HG03460 (cell line): ENCODE data around the gene C20orf204.

Experiments used
- ATAC-seq: cut with Tn5 transposase; IDR thresholded peaks from one replicate; pipeline ENCODE4 v1.9.1; 2021; ENCODE audit not compliant: unreplicated experiment

C20orf204 gene

GRCh38 chr20:64025826-64026412, 10.1 kb upstream of the C20orf204 start:
- ATAC-seq: no peak

- ATAC-seq: no peak
These were observed 7.8 kb upstream of the C20orf204 start for GRCh38 chr20:64027981-64028685.

DNA sequence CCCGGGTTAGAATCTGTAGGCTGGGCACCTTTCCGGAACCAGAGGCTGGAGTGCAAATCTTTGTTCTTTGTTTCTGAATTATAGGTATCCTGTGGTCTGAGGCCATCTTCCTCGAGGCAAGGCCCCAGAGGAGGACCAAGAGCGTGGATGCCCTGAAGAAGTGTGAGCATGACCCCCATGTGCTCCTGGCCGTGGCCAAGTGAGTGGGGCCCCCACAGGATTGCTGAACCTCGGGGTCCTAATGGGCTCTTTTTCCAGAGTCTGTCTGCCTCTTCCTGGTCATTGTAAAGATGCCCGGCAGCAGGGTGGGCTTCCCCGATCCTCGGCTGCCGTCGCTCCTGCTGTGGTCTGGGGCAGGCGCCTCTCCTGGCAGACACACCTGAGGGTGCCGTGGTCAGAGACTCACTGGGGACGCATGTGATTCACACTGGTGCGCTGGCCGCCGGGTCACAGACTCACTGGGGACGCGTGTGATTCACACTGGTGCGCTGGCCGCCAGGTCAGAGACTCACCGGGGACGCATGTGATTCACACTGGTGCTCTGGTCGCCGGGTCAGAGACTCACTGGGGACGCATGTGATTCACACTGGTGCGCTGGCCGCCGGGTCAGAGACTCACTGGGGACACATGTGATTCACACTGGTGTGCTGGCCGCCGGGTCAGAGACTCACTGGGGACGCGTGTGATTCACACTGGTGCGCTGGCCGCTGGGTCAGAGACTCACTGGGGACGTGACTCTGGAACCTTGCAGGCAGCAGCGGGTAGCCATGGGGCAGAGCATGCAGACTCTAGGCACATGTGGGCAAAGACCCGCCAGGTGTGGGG, 6.5 kb upstream of the C20orf204 start:
- no peak for ATAC-seq

DNA sequence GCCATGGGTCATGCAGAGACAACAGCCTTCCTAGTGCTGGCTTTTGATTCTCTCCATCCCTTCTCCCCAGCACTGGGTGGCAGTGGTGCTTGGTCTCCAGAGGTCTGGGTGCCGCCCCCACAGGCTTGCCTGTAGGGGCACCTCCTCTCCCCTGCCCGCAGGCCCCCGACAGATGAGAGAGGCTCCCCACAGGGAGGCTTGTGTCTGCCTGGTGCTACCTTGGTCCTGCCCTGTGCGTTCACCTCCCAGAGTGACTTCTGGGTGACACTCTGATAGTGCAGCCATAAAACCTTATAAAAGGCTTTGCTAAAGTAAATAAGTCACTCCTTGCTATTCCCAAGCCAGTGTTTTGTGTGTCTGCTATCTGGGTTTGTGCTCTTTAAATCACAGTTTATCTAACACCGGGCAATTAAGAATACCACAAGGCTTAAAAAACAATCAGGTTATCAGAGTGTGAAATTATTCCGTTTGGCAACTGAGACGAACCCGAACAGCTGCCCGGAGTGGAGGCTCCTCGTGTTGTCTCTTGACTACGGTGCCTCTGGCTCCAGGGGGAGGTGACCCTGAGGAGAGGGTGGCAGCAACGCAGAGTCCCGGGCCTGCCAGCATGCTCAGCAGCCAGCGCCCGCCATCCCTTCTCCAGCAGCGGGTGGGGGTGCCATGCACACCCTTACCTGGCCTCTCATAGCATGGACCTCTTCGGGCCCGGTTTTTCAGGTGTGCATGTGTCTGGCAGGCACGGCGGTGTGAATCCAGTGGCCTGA, 5.4 kb upstream of the C20orf204 start:
- no peak for ATAC-seq

- ATAC-seq: no peak
These were observed 4.1 kb upstream of the C20orf204 start for GRCh38 chr20:64031822-64032314.

DNA sequence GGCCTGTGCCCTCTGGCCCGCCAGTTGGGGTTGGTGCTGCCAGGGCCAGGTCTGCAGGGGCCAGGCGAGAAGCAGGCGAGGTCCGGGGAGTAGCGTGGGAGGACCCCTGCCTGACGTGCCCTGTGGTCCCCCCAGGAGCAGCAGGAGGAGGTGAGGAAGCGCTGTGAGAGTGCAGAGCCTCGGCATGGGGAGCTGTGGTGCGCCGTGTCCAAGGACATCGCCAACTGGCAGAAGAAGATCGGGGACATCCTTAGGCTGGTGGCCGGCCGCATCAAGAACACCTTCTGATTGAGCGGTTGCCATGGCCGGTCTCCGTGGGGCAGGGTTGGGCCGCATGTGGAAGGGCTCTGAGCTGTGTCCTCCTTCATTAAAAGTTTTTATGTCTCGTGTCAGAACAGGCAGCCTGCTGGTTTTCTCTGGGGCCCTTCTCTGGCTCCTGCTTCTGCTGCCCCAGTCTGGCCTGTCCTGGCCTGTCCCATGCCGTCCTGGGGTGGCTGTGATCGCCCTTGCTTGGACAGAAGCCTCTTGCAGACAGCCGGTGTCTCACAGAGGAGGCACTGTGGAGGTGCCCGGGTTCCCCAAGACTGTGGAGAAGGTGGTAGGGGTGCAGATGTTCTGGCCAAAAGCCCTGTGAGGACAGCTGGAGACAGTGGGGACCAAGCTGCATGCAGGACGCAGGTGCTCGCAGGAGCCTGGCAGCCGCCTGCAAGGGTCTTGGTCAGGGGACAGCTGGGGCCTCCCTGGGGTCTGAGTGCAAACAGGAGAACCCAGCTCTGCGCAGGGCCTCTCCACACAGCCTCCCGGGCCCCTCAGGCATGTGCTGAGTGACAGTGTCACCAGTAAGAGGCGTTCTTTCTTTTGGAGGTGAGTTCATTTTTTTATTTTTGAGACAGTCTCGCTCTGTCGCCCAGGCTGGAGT, 3.0 kb upstream of the C20orf204 start:
- ATAC-seq: no peak

GRCh38 chr20:64033981-64034493, 1.9 kb upstream of the C20orf204 start:
- no peak for ATAC-seq

- no peak for ATAC-seq
These were observed 683 bp upstream of the C20orf204 start for GRCh38 chr20:64035066-64035932.

- no peak for ATAC-seq
These were observed 590 bp downstream of the C20orf204 start for GRCh38 chr20:64036346-64037198.

- ATAC-seq: no peak
These were observed 1.2 kb downstream of the C20orf204 start for GRCh38 chr20:64037199-64037497.

DNA sequence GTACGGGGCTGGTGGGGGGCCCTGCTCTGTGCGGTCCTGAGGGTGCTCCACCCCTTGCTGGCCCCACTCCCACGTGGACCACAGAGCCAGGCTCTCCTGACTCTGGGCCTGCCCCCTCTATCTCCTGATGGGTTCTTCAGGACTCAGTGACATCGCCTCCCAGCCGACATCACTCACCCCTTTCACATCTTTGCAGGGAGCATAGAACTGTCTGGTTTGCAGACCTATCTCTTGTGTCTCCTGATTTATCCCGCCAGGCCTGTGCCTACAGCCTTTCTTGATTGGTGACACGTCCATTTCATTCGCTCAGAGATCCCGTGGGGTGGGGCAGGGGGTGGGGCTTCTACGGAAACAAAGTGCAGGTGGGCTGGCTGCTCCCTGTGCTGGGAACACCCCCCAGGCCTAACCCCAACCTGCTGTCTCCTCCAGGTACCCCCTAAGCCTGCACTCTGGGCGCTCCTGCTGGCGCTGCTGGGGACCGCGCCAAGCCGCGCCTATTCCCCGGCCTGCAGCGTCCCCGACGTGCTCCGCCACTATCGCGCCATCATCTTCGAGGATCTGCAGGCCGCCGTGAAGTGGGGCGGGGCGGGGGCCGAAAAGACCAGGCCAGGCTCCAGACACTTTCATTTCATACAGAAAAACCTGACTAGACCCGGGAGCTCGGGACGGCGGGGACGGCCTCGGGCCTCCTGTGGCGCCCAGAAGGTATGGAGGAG, 1.7 kb downstream of the C20orf204 start:
- no peak for ATAC-seq

DNA sequence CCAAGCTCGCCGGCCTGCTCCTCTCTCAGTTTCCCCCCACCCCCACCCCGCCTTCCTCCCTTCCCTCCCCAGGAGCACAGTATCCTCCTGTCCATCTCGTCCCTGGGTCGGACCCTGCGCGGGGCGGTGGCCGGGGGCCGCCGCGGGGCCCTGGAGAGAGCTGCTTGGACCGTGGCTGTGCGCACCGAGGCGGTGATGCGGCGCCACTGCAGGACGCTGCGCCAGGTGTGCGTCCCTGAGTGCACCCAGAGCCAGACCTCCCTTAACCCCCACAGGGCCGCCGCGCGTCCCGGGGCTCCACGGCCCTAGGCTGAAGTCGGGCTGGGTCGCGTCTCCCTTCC, 2.2 kb downstream of the C20orf204 start:
- ATAC-seq: peak; percentile 26

DNA sequence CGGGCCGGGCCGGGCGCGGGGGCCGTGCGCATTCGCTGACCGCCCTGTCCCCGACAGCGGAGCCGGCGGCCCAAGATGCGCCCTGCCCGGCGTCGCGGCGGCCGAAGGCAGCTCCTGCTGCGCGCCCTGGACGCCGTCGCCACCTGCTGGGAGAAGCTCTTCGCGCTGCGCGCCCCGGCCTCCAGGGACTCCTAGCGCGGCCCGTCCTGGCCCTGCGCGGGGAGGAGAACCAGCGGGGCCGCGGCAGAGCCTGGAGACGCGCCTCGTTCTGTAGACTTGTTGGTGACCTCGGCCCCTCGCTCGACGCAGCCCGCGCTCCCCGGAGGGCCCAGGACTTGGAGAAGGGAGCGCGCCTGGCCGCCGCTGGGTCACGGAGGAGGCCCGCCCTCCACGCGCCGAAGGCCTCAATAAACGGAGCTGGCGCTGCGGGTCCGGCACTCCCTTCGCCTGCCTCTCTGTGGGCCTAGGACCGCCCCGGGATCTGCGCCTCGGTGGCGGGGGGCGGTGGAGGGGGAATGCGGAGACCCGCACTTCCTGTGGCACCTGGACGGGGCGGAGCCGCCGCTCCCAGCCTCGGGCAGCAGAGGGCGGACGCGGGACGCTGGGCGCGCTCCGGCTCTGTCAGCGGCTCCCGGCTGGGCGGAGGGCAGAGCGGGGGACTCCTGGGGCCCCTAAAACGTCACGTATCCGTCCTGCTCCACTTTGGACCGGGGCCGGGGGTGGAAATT, 2.7 kb downstream of the C20orf204 start:
- ATAC-seq: peak; percentile 44

DNA sequence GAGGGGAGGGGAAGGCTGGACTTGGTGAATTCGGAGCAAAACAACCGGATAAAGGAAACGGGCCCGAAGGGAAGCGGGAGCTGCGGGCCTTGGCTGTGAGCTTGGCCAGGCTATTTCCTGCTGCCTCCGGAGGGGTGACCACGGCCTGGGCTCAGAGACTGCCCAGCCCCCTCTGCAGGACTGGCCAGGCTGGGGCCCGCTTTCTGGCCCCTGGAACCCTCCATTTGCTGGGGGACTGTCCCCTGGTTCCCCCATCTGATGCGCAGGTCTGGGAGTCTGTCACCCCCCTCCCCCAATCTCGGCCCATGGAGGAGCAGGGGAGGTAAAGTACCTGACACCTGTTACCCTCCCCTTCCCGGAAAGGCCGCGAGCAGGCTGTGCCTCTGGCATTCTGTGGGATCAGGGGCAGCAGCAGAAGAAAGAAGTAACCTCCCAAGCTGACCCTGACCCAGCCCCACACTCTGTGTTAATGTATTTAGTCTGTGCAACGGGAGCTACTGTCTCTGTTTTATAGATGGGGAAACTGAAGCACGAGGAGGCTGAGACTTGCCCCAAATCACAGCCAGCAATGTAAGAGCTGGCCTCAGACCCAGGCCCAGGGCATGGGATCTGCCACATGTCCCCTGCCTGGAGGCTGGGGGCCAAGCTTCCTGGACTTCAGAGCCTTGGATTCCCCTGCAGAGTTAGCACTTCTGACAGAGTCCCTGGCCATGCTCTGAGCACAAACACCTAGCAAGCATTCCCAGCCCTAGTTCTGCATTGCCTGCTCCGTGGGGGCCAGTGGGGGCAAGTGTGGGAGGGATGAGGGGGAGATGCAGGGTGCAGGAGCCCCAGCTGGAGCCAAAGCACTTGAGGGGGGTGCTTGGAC, 3.5 kb downstream of the C20orf204 start:
- ATAC-seq: no peak

GRCh38 chr20:64040231-64041039, 4.5 kb downstream of the C20orf204 start:
- no peak for ATAC-seq
